ENCODE measurements around the gene AUNIP. TPM values are rescaled to one million over a fixed set of nuclear protein-coding genes. Genes with fewer than 3 reads are reported as not detected.
"Not testable (repeated sequence)": the region's sequence is repeated elsewhere in the genome, so short reads cannot be mapped to it uniquely, and the experiment has no call there.

Gene AUNIP
- total RNA-seq, 1 donor from 2014 or later, result not detected

- DNase-seq (ENCODE audit: low spot score), result no peak
- intact Hi-C loops (cut with DNase I), result loop anchor here (5.0 kb wide), 1 partner anchor 43 kb away; no protein-coding TSS in a partner anchor
Observed at GRCh38 chr1:25870614-25871013, 11.4 kb upstream of the AUNIP start.

GRCh38 chr1:25869909-25870606, 10.8 kb upstream of the AUNIP start:
- DNase-seq (ENCODE audit: low spot score), result peak; percentile 50
- intact Hi-C loops (cut with DNase I), result loop anchor here (5.0 kb wide), 1 partner anchor 43 kb away; no protein-coding TSS in a partner anchor

- intact Hi-C loops (cut with DNase I), result no loop called here
- DNase-seq (ENCODE audit: low spot score), result no peak
Observed at GRCh38 chr1:25867210-25867991, 8.1 kb upstream of the AUNIP start.

- DNase-seq (ENCODE audit: low spot score), result no peak
- intact Hi-C loops (cut with DNase I), result no loop called here
Observed at GRCh38 chr1:25866288-25866687, 7.0 kb upstream of the AUNIP start.

GRCh38 chr1:25864434-25864833, 5.2 kb upstream of the AUNIP start:
- intact Hi-C loops (cut with DNase I), result no loop called here
- DNase-seq (ENCODE audit: low spot score), result no peak

- intact Hi-C loops (cut with DNase I), result no loop called here
- DNase-seq (ENCODE audit: low spot score), result no peak
Observed at GRCh38 chr1:25863486-25864262, 4.4 kb upstream of the AUNIP start.

- intact Hi-C loops (cut with DNase I), result no loop called here
- DNase-seq (ENCODE audit: low spot score), result no peak
Observed at GRCh38 chr1:25862785-25863485, 3.7 kb upstream of the AUNIP start.

GRCh38 chr1:25861316-25862286, 2.3 kb upstream of the AUNIP start:
- intact Hi-C loops (cut with DNase I), result no loop called here
- no peak for DNase-seq (ENCODE audit: low spot score)

GRCh38 chr1:25858494-25858893, 763 bp downstream of the AUNIP start:
- intact Hi-C loops (cut with DNase I), result no loop called here
- DNase-seq (ENCODE audit: low spot score), result no peak

GRCh38 chr1:25856856-25857255, 2.4 kb downstream of the AUNIP start:
- no peak for DNase-seq (ENCODE audit: low spot score)
- intact Hi-C loops (cut with DNase I), result no loop called here

- intact Hi-C loops (cut with DNase I), result no loop called here
Observed at GRCh38 chr1:25854554-25854953, 4.7 kb downstream of the AUNIP start.

GRCh38 chr1:25848531-25848930, 10.7 kb downstream of the AUNIP start:
- no peak for DNase-seq (ENCODE audit: low spot score)
- intact Hi-C loops (cut with DNase I), result no loop called here

More at GRCh38 chr1:25854554-25854953, 4.7 kb downstream of the AUNIP start:
- DNase-seq (ENCODE audit: low spot score), result no peak

- no peak for DNase-seq (ENCODE audit: low spot score)
- intact Hi-C loops (cut with DNase I), result no loop called here
Observed at GRCh38 chr1:25847929-25848328, 11.3 kb downstream of the AUNIP start.

GRCh38 chr1:25845664-25846063, 13.6 kb downstream of the AUNIP start:
- intact Hi-C loops (cut with DNase I), result no loop called here
- DNase-seq (ENCODE audit: low spot score), result no peak

GRCh38 chr1:25844536-25845337, 14.5 kb downstream of the AUNIP start:
- intact Hi-C loops (cut with DNase I), result no loop called here
- DNase-seq (ENCODE audit: low spot score), result no peak

GRCh38 chr1:25843483-25843882, 15.8 kb downstream of the AUNIP start:
- intact Hi-C loops (cut with DNase I), result no loop called here
- no peak for DNase-seq (ENCODE audit: low spot score)

GRCh38 chr1:25839808-25840207, 19.4 kb downstream of the AUNIP start:
- DNase-seq (ENCODE audit: low spot score); intact Hi-C loops (cut with DNase I): not testable (repeated sequence)

Data from cardiac septum (tissue), 1 donor.